ENCODE measurements around the gene C10orf90. TPM values are rescaled to one million over a fixed set of nuclear protein-coding genes. Genes with fewer than 3 reads are reported as not detected.

The C10orf90 gene
- total RNA-seq, 1 experiment from 2014 or later: 0.59 TPM

- Histone ChIP-seq H3K79me2 (ENCODE audit: low read depth) (no peaks in the 10 kb centered on the region), H4K20me1 (ENCODE audit: insufficient read depth) (no peaks in the 10 kb centered on the region), H3K27me3 (ENCODE audit: insufficient read depth, low read depth) (no peaks in the 10 kb centered on the region), H2AFZ (no peak overlapping the region), H3K27ac (no peak overlapping the region), H3K4me3 (no peak overlapping the region), H3K9me2 (ENCODE audit: insufficient read depth) (no peaks in the 10 kb centered on the region), H3K9me3 (ENCODE audit: insufficient read depth, low read depth) (no peaks in the 10 kb centered on the region), H3K36me3 (ENCODE audit: low read depth) (no peaks in the 10 kb centered on the region), H3F3A (ENCODE audit: insufficient read depth, low read depth) (no peaks in the 10 kb centered on the region), H3K4me2 (no peak overlapping the region), H3K4me1 (replicated peaks; ENCODE audit: insufficient read depth) (no peaks in the 10 kb centered on the region)
- ChIA-PET CTCF (no interaction called here), POLR2A (ENCODE audit: unreplicated experiment) (no interaction called here)
- no TSS peak for BruUV-seq (replicated peaks)
- intact Hi-C loops (cut with micrococcal nuclease; ENCODE audit: unreplicated experiment): no loop called here
- no peak for DNase-seq
- no peak for TF ChIP-seq EZH2 (IDR thresholded peaks at IDR 0.05; ENCODE audit: low read depth)
- no peak for TF ChIP-seq CTCF (conservative IDR thresholded peaks at IDR 0.05)
Observed at GRCh38 chr10:126468467-126468866, 202.0 kb downstream of the C10orf90 start.

- no peak overlapping the region for H3K4me2 ChIP-seq
- H3K9me3 ChIP-seq (ENCODE audit: insufficient read depth, low read depth): no peaks in the 10 kb centered on the region
- no peaks in the 10 kb centered on the region for H4K20me1 ChIP-seq (ENCODE audit: insufficient read depth)
- H3K9me2 ChIP-seq (ENCODE audit: insufficient read depth): no peaks in the 10 kb centered on the region
- H3K4me1 ChIP-seq (replicated peaks; ENCODE audit: insufficient read depth): no peaks in the 10 kb centered on the region
- no TSS peak for BruUV-seq (replicated peaks)
- H3K36me3 ChIP-seq (ENCODE audit: low read depth): no peaks in the 10 kb centered on the region
- no peak for TF ChIP-seq CTCF (conservative IDR thresholded peaks at IDR 0.05)
- no peak for TF ChIP-seq EZH2 (IDR thresholded peaks at IDR 0.05; ENCODE audit: low read depth)
- H3F3A ChIP-seq (ENCODE audit: insufficient read depth, low read depth): no peaks in the 10 kb centered on the region
- H3K79me2 ChIP-seq (ENCODE audit: low read depth): no peaks in the 10 kb centered on the region
- CTCF ChIA-PET: no interaction called here
- no peak overlapping the region for H3K27ac ChIP-seq
- no peak overlapping the region for H3K4me3 ChIP-seq
- no peak for DNase-seq
- POLR2A ChIA-PET (ENCODE audit: unreplicated experiment): no interaction called here
- no peak overlapping the region for H2AFZ ChIP-seq
- intact Hi-C loops (cut with micrococcal nuclease; ENCODE audit: unreplicated experiment): no loop called here
- H3K27me3 ChIP-seq (ENCODE audit: insufficient read depth, low read depth): no peaks in the 10 kb centered on the region
Observed at GRCh38 chr10:126465771-126466170, 204.7 kb downstream of the C10orf90 start.

- no peaks in the 10 kb centered on the region for H3K36me3 ChIP-seq (ENCODE audit: low read depth)
Observed at GRCh38 chr10:126463286-126463685, 207.2 kb downstream of the C10orf90 start.

More at GRCh38 chr10:126463286-126463685, 207.2 kb downstream of the C10orf90 start:
- H3K4me1 ChIP-seq (replicated peaks; ENCODE audit: insufficient read depth): peaks cover 22% of the 10 kb centered on the region
- no TSS peak for BruUV-seq (replicated peaks)
- H3K4me2 ChIP-seq: no peak overlapping the region
- DNase-seq: no peak
- H3K79me2 ChIP-seq (ENCODE audit: low read depth): no peaks in the 10 kb centered on the region
- H2AFZ ChIP-seq: no peak overlapping the region
- H3K27me3 ChIP-seq (ENCODE audit: insufficient read depth, low read depth): no peaks in the 10 kb centered on the region
- H3K9me3 ChIP-seq (ENCODE audit: insufficient read depth, low read depth): no peaks in the 10 kb centered on the region
- TF ChIP-seq EZH2 (IDR thresholded peaks at IDR 0.05; ENCODE audit: low read depth) (no peak), CTCF (conservative IDR thresholded peaks at IDR 0.05) (no peak)
- H4K20me1 ChIP-seq (ENCODE audit: insufficient read depth): no peaks in the 10 kb centered on the region
- ChIA-PET POLR2A (ENCODE audit: unreplicated experiment) (no interaction called here), CTCF (no interaction called here)
- H3K9me2 ChIP-seq (ENCODE audit: insufficient read depth): no peaks in the 10 kb centered on the region
- intact Hi-C loops (cut with micrococcal nuclease; ENCODE audit: unreplicated experiment): no loop called here
- H3K27ac ChIP-seq: no peak overlapping the region
- peaks cover 19% of the 10 kb centered on the region; the same call in 1 of the 2 replicates for H3F3A ChIP-seq (ENCODE audit: insufficient read depth, low read depth)
- H3K4me3 ChIP-seq: no peak overlapping the region

Measured in PC-9 (cell line).